Measurements from ENCODE around the gene BCAS4. TPM values are rescaled to one million over a fixed set of nuclear protein-coding genes. Genes with fewer than 3 reads are reported as not detected.

Gene BCAS4
- total RNA-seq, 1 donor from 2014 or later, result 15.7 TPM

GRCh38 chr20:50893620-50894019, 98.8 kb downstream of the BCAS4 start:
- no peak overlapping the region for H3K4me3 ChIP-seq (ENCODE audit: low read depth, low read length)
- DNase-seq (ENCODE audit: low read depth), result no peak
- no peak for TF ChIP-seq CTCF (conservative IDR thresholded peaks at IDR 0.05; ENCODE audit: low read depth, low read length)

- no peak for TF ChIP-seq CTCF (conservative IDR thresholded peaks at IDR 0.05; ENCODE audit: low read depth, low read length)
- no peak for DNase-seq (ENCODE audit: low read depth)
These were observed 100.4 kb downstream of the BCAS4 start for GRCh38 chr20:50895111-50895830.

GRCh38 chr20:50898475-50898874, 103.6 kb downstream of the BCAS4 start:
- H3K4me3 ChIP-seq (ENCODE audit: low read depth, low read length), result no peak overlapping the region
- no peak for DNase-seq (ENCODE audit: low read depth)
- TF ChIP-seq CTCF (conservative IDR thresholded peaks at IDR 0.05; ENCODE audit: low read depth, low read length), result no peak

More at GRCh38 chr20:50895111-50895830, 100.4 kb downstream of the BCAS4 start:
- H3K4me3 ChIP-seq (ENCODE audit: low read depth, low read length), result no peak overlapping the region

- TF ChIP-seq CTCF (conservative IDR thresholded peaks at IDR 0.05; ENCODE audit: low read depth, low read length), result no peak
- no peak for DNase-seq (ENCODE audit: low read depth)
- no peak overlapping the region for H3K4me3 ChIP-seq (ENCODE audit: low read depth, low read length)
These were observed 105.4 kb downstream of the BCAS4 start for GRCh38 chr20:50900261-50900660.

- TF ChIP-seq CTCF (conservative IDR thresholded peaks at IDR 0.05; ENCODE audit: low read depth, low read length), result no peak
- H3K4me3 ChIP-seq (ENCODE audit: low read depth, low read length), result no peak overlapping the region
- DNase-seq (ENCODE audit: low read depth), result no peak
These were observed 106.4 kb downstream of the BCAS4 start for GRCh38 chr20:50901301-50901700.

GRCh38 chr20:50903353-50904051, 108.6 kb downstream of the BCAS4 start:
- TF ChIP-seq CTCF (conservative IDR thresholded peaks at IDR 0.05; ENCODE audit: low read depth, low read length), result no peak
- no peak for DNase-seq (ENCODE audit: low read depth)
- no peak overlapping the region for H3K4me3 ChIP-seq (ENCODE audit: low read depth, low read length)

Data from epithelial cell of proximal tubule (primary cell).